Nasal cavity respiratory epithelium epithelial cell of viscerocranial mucosa (primary cell): ENCODE results near the gene SLC16A14. TPM values are rescaled to one million over a fixed set of nuclear protein-coding genes. Genes with fewer than 3 reads are reported as not detected.

Experiments
- total RNA-seq: library from RNA; depleted of rRNA; stranded (reverse); fragments of >200 nt; gene quantifications from 2 replicates; pipeline ENCODE4 v1.2.3, GENCODE V29; 2014

Gene SLC16A14
- 5.5 and 7.0 TPM in 2 replicates for total RNA-seq

DNA sequence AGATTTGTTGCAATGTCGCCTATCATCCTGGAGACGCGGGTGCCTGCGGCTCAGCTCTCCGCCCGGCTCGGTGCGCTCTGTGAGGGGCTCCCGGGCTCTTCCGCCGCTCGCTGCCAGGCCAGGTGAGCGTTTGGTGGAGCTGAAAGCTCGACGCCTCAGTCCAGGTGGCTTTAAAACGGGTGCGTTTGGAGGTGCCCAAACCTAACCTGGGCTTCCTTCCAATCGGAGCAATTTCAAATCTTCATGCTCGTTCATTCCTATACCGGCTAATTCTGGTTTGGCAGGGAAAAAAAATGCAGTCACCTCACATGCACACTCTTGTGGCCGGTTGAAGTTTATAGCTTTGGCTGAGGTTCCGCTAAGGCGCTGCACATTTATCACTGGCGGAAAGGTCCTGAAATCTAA is at the start of gene SLC16A14:
SLC16A14 (minus strand) TSS at position 274 of the 405 bp plus-strand sequence. CDS start 9,572 bp downstream, outside the sequence.

Other genes with a start within 250 kb of the SLC16A14 start
- 294 and 419 TPM in 2 replicates for gene TRIP12, start 146.9 kb downstream of the SLC16A14 start, total RNA-seq
- 1.9 and 5.1 TPM in 2 replicates for gene FBXO36, start 146.4 kb downstream of the SLC16A14 start, total RNA-seq
- gene SP110, start 151.1 kb upstream of the SLC16A14 start, total RNA-seq, result 1.7 and 9.9 TPM in 2 replicates
- under 0.01 and 0.36 TPM in 2 replicates for gene SP140, start 156.8 kb upstream of the SLC16A14 start, total RNA-seq